Vagina (tissue), 2 donors: Measurements from ENCODE around the gene UQCRC1. TPM values are rescaled to one million over a fixed set of nuclear protein-coding genes. Genes with fewer than 3 reads are reported as not detected.

Experiments used
- DNase-seq, 2 donors: peaks; one replicate each; pipeline ENCODE4 v3.0.0-alpha.2; 2017; ENCODE audit errors: extremely low spot score in 2 of 2
- H3K27ac ChIP-seq: fragments of 200-600 bp; sonication (generic); one replicate; pipeline ENCODE4 v1.5.1; 2019
- H3K27me3 ChIP-seq: fragments of 200-600 bp; sonication (generic); one replicate; pipeline ENCODE4 v1.5.1; 2019
- H3K36me3 ChIP-seq, 2 donors: fragments of 200-600 bp; sonication (generic); one replicate each; pipeline ENCODE4 v1.5.1; 2017 to 2019
- H3K4me1 ChIP-seq: fragments of 200-600 bp; sonication (generic); one replicate; pipeline ENCODE4 v1.5.1; 2019
- H3K4me3 ChIP-seq, 2 donors: fragments of 200-600 bp; sonication (generic); 1 replicate in 1 of 2; 2 replicates in 1 of 2; pipeline ENCODE4 v1.5.1; 2016 to 2019
- H3K9me3 ChIP-seq: fragments of 200-600 bp; sonication (generic); one replicate; pipeline ENCODE4 v1.5.1; 2019
- POLR2A ChIP-seq, 2 donors: fragments of 450-650 bp; IDR thresholded peaks; one replicate each; pipeline ENCODE4 v1.6.1; 2017; ENCODE audit warnings: antibody characterized with exemption in 2 of 2, mild to moderate bottlenecking in 2 of 2, moderate library complexity in 2 of 2
- POLR2AphosphoS5 ChIP-seq, 2 donors: sonication (generic); formaldehyde crosslinking; IDR thresholded peaks; one replicate each; pipeline ENCODE4 v1.9.0; 2017; ENCODE audit warnings: antibody characterized with exemption in 2 of 2, mild to moderate bottlenecking in 2 of 2, low read depth in 1 of 2; ENCODE audit not compliant: insufficient read depth in 1 of 2
- intact Hi-C: fragments of 100-400 bp; cut with DNase I; formaldehyde crosslinking; loops from one replicate; pipeline ENCODE4 v1.15.1; 2023
- total RNA-seq: library from RNA; depleted of rRNA; stranded (reverse); fragments of >200 nt; gene quantifications from one replicate; pipeline ENCODE4 v1.2.3, GENCODE V29; 2016
- TF ChIP-seq, protein P1 (sequence below), 3 experiments: fragments of 450-650 bp in 2 of 3; fragments of 200-600 bp in 1 of 3; sonication (generic) in 1 of 3; IDR thresholded peaks; one replicate each; pipeline ENCODE4 v1.5.1; 2017 to 2019; ENCODE audit warnings: antibody characterized with exemption in 3 of 3, mild to moderate bottlenecking in 2 of 3, moderate library complexity in 2 of 3

The UQCRC1 gene
- total RNA-seq, 1 donor from 2014 or later = 190 TPM

DNA sequence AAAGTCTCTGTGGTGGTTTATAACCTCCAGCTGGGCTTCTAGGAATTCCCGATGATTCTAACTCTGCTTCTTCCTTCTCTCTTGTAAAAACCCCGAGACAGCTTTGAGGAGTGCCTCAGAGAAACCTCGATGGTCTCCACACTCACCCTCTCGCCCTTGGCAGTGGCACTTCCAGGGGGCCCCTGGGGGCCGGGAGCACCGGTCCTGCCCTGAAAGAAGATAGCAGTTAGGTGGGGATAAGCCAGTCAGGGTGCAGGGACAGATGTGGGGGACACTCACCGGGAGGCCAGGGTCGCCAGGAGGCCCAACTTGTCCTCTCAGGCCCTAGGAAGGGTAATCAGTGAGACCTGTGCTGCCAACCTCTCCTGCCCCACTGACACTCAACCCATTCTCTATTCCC, 24.0 kb downstream of the UQCRC1 start:
- no peak for DNase-seq
- intact Hi-C loops = no loop called here
- no peak for TF ChIP-seq POLR2A (IDR thresholded peaks at IDR 0.05)

DNA sequence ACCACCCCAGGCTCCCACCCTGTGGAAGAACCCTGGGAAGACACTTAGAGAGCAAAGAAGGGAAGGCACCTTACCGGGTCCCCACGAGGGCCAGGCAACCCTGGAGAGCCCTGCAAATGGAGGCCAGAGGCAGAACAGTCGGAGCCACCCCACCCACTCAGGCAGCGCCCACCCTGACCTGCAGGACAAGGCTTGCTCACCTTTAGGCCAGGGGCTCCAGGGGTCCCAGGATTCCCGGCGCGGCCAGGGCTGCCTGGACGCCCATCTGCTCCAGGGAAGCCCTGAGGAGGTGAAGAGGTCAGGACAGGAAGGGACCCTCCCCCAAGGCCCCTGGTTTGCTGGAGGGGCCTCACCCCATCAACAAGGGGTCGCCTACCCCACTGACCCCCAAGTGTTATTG, 24.6 kb downstream of the UQCRC1 start:
- peaks cover 0 to 25% of the 10 kb centered on the region in 2 donors for H3K36me3 ChIP-seq
- no peak overlapping the region for H3K27ac ChIP-seq
- DNase-seq = no peak
- TF ChIP-seq POLR2AphosphoS5 (IDR thresholded peaks at IDR 0.05; ENCODE audit: insufficient read depth in 1 of 2, low read depth in 1 of 2) = no peak
- TF ChIP-seq POLR2A (IDR thresholded peaks at IDR 0.05) = no peak
- TF ChIP-seq, protein P1, sequence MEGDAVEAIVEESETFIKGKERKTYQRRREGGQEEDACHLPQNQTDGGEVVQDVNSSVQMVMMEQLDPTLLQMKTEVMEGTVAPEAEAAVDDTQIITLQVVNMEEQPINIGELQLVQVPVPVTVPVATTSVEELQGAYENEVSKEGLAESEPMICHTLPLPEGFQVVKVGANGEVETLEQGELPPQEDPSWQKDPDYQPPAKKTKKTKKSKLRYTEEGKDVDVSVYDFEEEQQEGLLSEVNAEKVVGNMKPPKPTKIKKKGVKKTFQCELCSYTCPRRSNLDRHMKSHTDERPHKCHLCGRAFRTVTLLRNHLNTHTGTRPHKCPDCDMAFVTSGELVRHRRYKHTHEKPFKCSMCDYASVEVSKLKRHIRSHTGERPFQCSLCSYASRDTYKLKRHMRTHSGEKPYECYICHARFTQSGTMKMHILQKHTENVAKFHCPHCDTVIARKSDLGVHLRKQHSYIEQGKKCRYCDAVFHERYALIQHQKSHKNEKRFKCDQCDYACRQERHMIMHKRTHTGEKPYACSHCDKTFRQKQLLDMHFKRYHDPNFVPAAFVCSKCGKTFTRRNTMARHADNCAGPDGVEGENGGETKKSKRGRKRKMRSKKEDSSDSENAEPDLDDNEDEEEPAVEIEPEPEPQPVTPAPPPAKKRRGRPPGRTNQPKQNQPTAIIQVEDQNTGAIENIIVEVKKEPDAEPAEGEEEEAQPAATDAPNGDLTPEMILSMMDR (IDR thresholded peaks at IDR 0.05) = no peak
- H3K4me3 ChIP-seq = no peak overlapping the region
- intact Hi-C loops = no loop called here
- no peaks in the 10 kb centered on the region for H3K4me1 ChIP-seq
- H3K27me3 ChIP-seq = no peaks in the 10 kb centered on the region
- H3K9me3 ChIP-seq = no peaks in the 10 kb centered on the region

More for the DNA sequence above, 24.0 kb downstream of the UQCRC1 start:
- H3K4me1 ChIP-seq = no peaks in the 10 kb centered on the region
- H3K4me3 ChIP-seq = no peak overlapping the region
- H3K36me3 ChIP-seq = peaks cover 0 to 25% of the 10 kb centered on the region in 2 donors
- H3K27ac ChIP-seq = no peak overlapping the region
- no peaks in the 10 kb centered on the region for H3K27me3 ChIP-seq
- no peaks in the 10 kb centered on the region for H3K9me3 ChIP-seq

DNA sequence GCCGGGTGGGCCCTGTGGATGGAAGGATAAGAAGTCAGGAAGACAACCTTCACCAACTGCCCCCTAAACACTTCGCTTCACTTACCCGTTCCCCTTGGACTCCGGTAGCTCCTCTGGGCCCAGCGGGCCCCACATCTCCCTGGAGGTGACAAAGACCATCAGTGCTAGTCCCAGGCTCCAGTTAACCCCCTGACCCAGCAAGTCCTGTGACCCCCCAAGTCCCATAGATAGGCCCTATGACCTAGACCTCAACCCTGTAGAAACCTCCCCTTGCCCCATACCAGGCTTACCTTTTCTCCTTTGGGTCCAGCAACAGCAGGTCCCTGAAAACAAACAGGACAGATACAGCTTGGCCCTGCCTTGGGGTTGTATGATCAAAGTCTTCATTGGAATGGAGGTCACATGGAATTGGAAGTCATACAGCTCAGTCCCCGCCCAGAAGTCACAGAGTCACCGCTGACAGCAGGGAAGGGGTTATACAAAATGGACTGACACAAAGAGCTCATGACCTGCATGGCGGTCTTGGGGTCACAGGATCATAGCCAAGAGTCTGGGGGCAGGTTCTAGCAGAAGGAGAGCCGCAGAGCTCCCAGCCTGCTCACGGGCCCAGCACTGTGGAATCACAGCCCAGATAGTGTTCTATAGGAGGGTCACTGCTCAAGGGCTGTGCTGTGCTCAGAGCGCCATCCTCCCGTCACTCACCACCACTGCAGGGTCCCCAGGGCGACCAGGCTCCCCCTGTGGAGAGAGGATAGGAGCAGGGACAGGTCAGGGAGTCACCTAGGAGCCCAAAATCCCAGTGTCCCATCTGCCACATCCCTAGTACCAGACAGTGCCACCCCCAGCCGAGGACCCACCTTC, 27.6 kb downstream of the UQCRC1 start:
- no peak for DNase-seq
- Histone ChIP-seq H3K4me1 (no peaks in the 10 kb centered on the region), H3K27ac (no peak overlapping the region), H3K36me3 (peaks cover 0 to 28% of the 10 kb centered on the region in 2 donors), H3K4me3 (no peak overlapping the region), H3K9me3 (no peaks in the 10 kb centered on the region), H3K27me3 (no peaks in the 10 kb centered on the region)
- intact Hi-C loops = no loop called here
- TF ChIP-seq, protein P1 (IDR thresholded peaks at IDR 0.05) = no peak

DNA sequence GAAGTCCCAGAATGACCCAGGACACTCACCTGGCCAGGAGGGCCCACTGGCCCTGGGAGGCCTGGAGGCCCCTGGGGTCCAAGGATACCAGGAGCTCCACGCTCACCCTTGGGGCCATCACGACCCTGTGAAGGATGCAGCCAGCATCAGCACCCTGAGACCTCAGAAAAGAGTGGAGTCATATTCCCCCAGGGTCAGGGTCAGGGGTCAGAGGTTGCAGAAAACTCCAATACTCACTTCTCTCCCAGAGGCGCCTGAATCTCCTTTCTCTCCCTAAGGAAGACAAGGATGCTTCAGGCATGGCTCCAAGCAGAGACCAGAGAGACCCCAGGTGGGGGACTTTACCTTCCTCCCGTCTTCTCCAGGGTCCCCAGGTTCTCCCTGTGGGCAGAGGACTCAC, 32.8 kb downstream of the UQCRC1 start:
- Histone ChIP-seq H3K4me1 (no peaks in the 10 kb centered on the region), H3K27ac (no peak overlapping the region), H3K36me3 (peaks cover 0 to 6% of the 10 kb centered on the region in 2 donors), H3K4me3 (no peak overlapping the region), H3K27me3 (no peaks in the 10 kb centered on the region), H3K9me3 (no peaks in the 10 kb centered on the region)
- no peak for DNase-seq
- intact Hi-C loops = no loop called here
- TF ChIP-seq, protein P1 (IDR thresholded peaks at IDR 0.05) = no peak
- TF ChIP-seq POLR2AphosphoS5 (IDR thresholded peaks at IDR 0.05; ENCODE audit: insufficient read depth in 1 of 2, low read depth in 1 of 2) (no peak), POLR2A (IDR thresholded peaks at IDR 0.05) (no peak)

DNA sequence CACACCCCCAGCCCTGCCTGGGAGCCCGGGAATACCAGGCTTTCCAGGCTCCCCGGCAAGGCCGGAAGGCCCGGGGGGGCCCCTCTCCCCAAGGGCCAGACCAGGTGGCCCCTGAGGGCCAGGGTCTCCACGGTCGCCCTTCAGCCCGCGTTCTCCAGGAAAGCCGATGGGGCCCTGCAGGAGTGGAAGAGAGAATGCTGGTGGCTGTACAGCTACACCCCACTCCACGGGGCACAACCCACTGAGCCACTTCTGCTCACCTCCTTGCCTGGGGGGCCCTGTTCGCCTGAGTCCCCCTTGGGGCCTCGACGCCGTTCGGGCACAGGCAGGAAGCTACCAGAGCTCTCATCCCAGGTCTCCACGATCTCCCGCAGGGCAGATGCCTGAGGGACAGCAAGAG, 34.1 kb downstream of the UQCRC1 start:
- Histone ChIP-seq H3K9me3 (no peaks in the 10 kb centered on the region), H3K4me1 (no peaks in the 10 kb centered on the region), H3K36me3 (peaks cover 0 to 8% of the 10 kb centered on the region in 2 donors), H3K27me3 (no peaks in the 10 kb centered on the region), H3K27ac (no peak overlapping the region), H3K4me3 (no peak overlapping the region)
- DNase-seq = no peak
- TF ChIP-seq, protein P1 (IDR thresholded peaks at IDR 0.05) = no peak
- TF ChIP-seq POLR2AphosphoS5 (IDR thresholded peaks at IDR 0.05; ENCODE audit: insufficient read depth in 1 of 2, low read depth in 1 of 2) (no peak), POLR2A (IDR thresholded peaks at IDR 0.05) (no peak)
- intact Hi-C loops = no loop called here
